ENCODE results near the gene TXNDC8. TPM values are rescaled to one million over a fixed set of nuclear protein-coding genes. Genes with fewer than 3 reads are reported as not detected.

TXNDC8 gene
- total RNA-seq, 1 experiment from 2014 or later: not detected

GRCh38 chr9:110338143-110338542 lies 480 bp upstream of the TXNDC8 start:
- no peaks in the 10 kb centered on the region for H3K27me3 ChIP-seq (ENCODE audit: control insufficient read depth, insufficient read depth, low read length)
- no peak for DNase-seq
- no peak overlapping the region for H3K4me3 ChIP-seq (ENCODE audit: insufficient read depth, low read depth, low read length)
- no peaks in the 10 kb centered on the region for H3K36me3 ChIP-seq (replicated peaks; ENCODE audit: control insufficient read depth, insufficient read depth, low read length)

DNA sequence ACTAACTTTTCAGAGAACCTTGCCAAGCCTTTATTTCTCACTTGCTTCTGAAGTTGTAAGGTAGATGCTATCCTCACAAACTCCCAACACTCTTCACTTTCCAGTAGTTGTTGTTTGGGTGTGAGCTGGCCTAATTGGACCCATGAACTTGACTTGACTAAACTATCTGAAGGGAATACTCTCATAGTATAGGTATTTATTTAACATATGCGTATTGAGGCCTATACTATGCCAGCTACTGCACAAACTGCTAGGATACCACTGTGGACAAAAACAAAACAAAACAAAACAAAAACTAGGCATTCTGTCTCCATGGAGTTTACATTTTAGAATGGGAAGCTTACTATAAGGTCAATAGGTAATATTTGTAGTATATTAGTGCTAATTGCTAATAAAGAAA lies 1.3 kb downstream of the TXNDC8 start:
- Histone ChIP-seq H3K36me3 (replicated peaks; ENCODE audit: control insufficient read depth, insufficient read depth, low read length) (no peaks in the 10 kb centered on the region), H3K4me3 (ENCODE audit: insufficient read depth, low read depth, low read length) (no peak overlapping the region), H3K27me3 (ENCODE audit: control insufficient read depth, insufficient read depth, low read length) (no peaks in the 10 kb centered on the region)
- DNase-seq: no peak

- H3K36me3 ChIP-seq (replicated peaks; ENCODE audit: control insufficient read depth, insufficient read depth, low read length): no peaks in the 10 kb centered on the region
- no peaks in the 10 kb centered on the region for H3K27me3 ChIP-seq (ENCODE audit: control insufficient read depth, insufficient read depth, low read length)
- no peak overlapping the region for H3K4me3 ChIP-seq (ENCODE audit: insufficient read depth, low read depth, low read length)
- no peak for DNase-seq
These were observed 2.8 kb downstream of the TXNDC8 start for GRCh38 chr9:110334871-110335270.

GRCh38 chr9:110334183-110334582 lies 3.5 kb downstream of the TXNDC8 start:
- H3K36me3 ChIP-seq (replicated peaks; ENCODE audit: control insufficient read depth, insufficient read depth, low read length): no peaks in the 10 kb centered on the region
- no peaks in the 10 kb centered on the region for H3K27me3 ChIP-seq (ENCODE audit: control insufficient read depth, insufficient read depth, low read length)
- no peak overlapping the region for H3K4me3 ChIP-seq (ENCODE audit: insufficient read depth, low read depth, low read length)
- DNase-seq: no peak

GRCh38 chr9:110332766-110333165 lies 4.9 kb downstream of the TXNDC8 start:
- DNase-seq: no peak
- Histone ChIP-seq H3K4me3 (ENCODE audit: insufficient read depth, low read depth, low read length) (no peak overlapping the region), H3K27me3 (ENCODE audit: control insufficient read depth, insufficient read depth, low read length) (no peaks in the 10 kb centered on the region), H3K36me3 (replicated peaks; ENCODE audit: control insufficient read depth, insufficient read depth, low read length) (no peaks in the 10 kb centered on the region)

GRCh38 chr9:110330484-110331105 lies 7.1 kb downstream of the TXNDC8 start:
- Histone ChIP-seq H3K36me3 (replicated peaks; ENCODE audit: control insufficient read depth, insufficient read depth, low read length) (no peaks in the 10 kb centered on the region), H3K4me3 (ENCODE audit: insufficient read depth, low read depth, low read length) (no peak overlapping the region), H3K27me3 (ENCODE audit: control insufficient read depth, insufficient read depth, low read length) (no peaks in the 10 kb centered on the region)
- no peak for DNase-seq

DNA sequence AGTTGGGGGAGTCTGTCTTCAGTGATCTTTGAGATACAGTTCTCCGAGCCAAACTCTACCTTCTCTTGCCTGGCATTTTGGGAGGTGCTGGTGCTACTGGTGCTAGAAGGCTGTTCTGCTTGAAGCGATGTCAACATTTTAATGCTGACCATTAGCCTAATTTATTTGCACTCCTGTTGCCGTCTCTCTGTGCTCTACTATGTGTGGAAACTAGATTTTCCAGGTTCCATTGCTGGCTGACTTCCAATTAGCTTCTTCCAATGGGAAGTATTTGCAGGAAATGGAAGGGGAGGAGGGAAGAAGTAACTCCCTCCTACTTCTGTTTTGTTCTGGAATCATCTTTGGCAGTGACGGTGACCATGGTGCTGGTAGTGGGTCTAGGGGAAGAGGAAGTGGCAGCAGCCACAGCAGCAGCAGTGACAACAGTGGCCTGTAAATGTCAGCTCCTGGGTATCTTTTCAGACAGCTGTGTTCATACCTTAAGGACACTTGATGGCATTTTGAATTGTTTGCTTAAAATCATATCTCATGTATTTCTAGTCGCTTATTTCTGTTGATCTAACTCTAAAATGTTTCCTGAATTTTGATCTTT lies 7.9 kb downstream of the TXNDC8 start:
- no peak for DNase-seq
- H3K27me3 ChIP-seq (ENCODE audit: control insufficient read depth, insufficient read depth, low read length): no peaks in the 10 kb centered on the region
- no peak overlapping the region for H3K4me3 ChIP-seq (ENCODE audit: insufficient read depth, low read depth, low read length)
- no peaks in the 10 kb centered on the region for H3K36me3 ChIP-seq (replicated peaks; ENCODE audit: control insufficient read depth, insufficient read depth, low read length)

DNA sequence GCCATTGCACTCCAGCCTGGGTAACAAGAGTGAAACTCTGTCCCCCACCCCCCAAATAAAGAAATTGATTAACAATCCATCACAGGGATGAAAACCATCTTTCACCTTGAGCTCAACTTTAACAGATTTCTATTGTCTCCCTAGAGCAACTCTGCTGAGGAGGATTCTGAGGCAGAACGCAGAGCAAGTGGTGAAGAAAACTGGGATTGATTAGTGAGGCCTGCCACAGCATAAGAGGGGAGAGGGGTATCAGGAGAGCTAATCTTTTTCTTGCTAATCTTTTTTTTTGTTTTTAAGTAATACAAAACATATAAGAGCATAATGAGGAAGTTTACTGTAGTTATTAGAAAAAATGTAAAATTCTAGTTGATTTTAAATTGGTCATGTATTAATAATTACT lies 8.9 kb downstream of the TXNDC8 start:
- DNase-seq: no peak
- H3K27me3 ChIP-seq (ENCODE audit: control insufficient read depth, insufficient read depth, low read length): no peaks in the 10 kb centered on the region
- no peaks in the 10 kb centered on the region for H3K36me3 ChIP-seq (replicated peaks; ENCODE audit: control insufficient read depth, insufficient read depth, low read length)
- H3K4me3 ChIP-seq (ENCODE audit: insufficient read depth, low read depth, low read length): no peak overlapping the region

GRCh38 chr9:110327716-110328115 lies 9.9 kb downstream of the TXNDC8 start:
- H3K36me3 ChIP-seq (replicated peaks; ENCODE audit: control insufficient read depth, insufficient read depth, low read length): no peaks in the 10 kb centered on the region
- no peak for DNase-seq
- H3K27me3 ChIP-seq (ENCODE audit: control insufficient read depth, insufficient read depth, low read length): no peaks in the 10 kb centered on the region
- H3K4me3 ChIP-seq (ENCODE audit: insufficient read depth, low read depth, low read length): no peak overlapping the region

GRCh38 chr9:110323818-110324217 lies 13.8 kb downstream of the TXNDC8 start:
- no peaks in the 10 kb centered on the region for H3K36me3 ChIP-seq (replicated peaks; ENCODE audit: control insufficient read depth, insufficient read depth, low read length)
- H3K4me3 ChIP-seq (ENCODE audit: insufficient read depth, low read depth, low read length): no peak overlapping the region
- no peaks in the 10 kb centered on the region for H3K27me3 ChIP-seq (ENCODE audit: control insufficient read depth, insufficient read depth, low read length)
- no peak for DNase-seq

DNA sequence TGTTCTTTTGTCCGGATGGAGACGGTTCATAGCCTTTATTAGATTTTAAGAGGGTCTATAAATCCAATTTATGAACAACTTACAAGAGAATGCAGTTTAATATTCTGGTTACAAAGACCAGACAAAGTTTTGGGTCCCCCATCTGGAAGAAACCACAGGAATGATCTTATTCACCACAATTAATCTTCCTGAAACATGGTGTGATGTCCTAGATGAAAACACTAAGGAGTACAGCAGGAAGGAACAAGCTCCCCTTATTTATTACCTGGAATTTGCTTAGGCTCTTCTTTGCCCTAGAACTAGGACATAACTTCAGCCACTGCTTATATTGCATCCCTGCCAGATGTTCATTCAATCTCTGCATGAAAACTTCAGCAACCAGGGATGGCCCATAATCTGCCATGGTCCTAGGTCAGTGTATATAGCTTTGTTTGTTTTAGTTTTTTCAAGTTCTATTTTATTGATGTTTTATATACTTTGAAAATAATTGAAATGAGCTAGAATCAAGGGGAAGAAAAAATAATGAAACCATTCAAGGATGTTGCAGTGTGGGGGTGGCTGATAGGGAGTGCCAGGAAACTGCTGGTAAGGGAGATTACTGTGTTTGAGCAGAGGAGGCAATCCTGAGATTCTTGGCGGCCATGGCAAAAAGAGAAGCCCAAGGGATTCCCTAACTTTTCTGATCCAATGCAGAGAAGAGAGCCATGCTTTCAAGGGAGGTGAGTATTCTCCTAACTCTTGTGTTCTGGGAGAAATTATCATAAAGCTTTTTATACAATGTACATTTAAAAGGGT lies 16.8 kb downstream of the TXNDC8 start:
- DNase-seq: no peak
- Histone ChIP-seq H3K4me3 (ENCODE audit: insufficient read depth, low read depth, low read length) (no peak overlapping the region), H3K27me3 (ENCODE audit: control insufficient read depth, insufficient read depth, low read length) (no peaks in the 10 kb centered on the region), H3K36me3 (replicated peaks; ENCODE audit: control insufficient read depth, insufficient read depth, low read length) (no peaks in the 10 kb centered on the region)

DNA sequence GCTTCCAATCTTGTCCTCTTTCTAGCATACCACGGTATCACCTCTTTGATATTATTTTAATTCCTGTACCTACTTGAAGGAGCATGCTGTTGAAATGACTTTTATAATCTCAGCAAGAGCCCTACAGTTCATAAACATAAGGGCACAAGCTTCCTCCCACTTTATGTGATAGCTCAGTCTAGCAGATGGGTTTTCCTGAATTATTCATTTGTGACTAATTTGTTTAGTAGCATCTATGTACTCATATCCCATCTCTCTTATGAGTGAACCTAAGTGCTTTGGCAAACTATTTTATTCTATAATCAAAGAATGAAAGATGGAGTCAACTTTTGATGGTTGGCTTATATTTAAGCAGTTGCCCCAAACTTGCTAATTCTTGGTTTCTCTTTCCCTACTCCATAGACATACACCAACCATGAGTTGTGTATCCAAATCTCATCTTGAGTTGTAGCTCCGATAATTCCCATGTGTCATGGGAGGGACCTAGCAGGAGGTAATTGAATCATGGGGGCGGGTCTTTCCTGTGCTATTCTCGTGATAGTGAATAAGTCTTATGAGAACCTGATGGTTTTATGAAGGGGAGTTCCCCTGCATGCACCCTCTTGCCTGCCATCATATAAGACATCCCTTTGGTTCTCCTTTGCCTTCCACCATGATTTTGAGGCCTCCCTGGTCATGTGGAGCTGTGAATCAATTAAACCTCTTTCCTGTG lies 17.7 kb downstream of the TXNDC8 start:
- no peak for DNase-seq
- H3K27me3 ChIP-seq (ENCODE audit: control insufficient read depth, insufficient read depth, low read length): no peaks in the 10 kb centered on the region
- H3K4me3 ChIP-seq (ENCODE audit: insufficient read depth, low read depth, low read length): no peak overlapping the region
- no peaks in the 10 kb centered on the region for H3K36me3 ChIP-seq (replicated peaks; ENCODE audit: control insufficient read depth, insufficient read depth, low read length)

- Histone ChIP-seq H3K36me3 (replicated peaks; ENCODE audit: control insufficient read depth, insufficient read depth, low read length) (no peaks in the 10 kb centered on the region), H3K4me3 (ENCODE audit: insufficient read depth, low read depth, low read length) (no peak overlapping the region), H3K27me3 (ENCODE audit: control insufficient read depth, insufficient read depth, low read length) (no peaks in the 10 kb centered on the region)
- no peak for DNase-seq
These were observed 19.8 kb downstream of the TXNDC8 start for GRCh38 chr9:110317911-110318310.

- H3K27me3 ChIP-seq (ENCODE audit: control insufficient read depth, insufficient read depth, low read length): no peaks in the 10 kb centered on the region
- no peak overlapping the region for H3K4me3 ChIP-seq (ENCODE audit: insufficient read depth, low read depth, low read length)
- DNase-seq: no peak
- no peaks in the 10 kb centered on the region for H3K36me3 ChIP-seq (replicated peaks; ENCODE audit: control insufficient read depth, insufficient read depth, low read length)
These were observed 21.2 kb downstream of the TXNDC8 start for GRCh38 chr9:110316261-110317075.
